ENCODE data around the gene FAM50B. TPM values are rescaled to one million over a fixed set of nuclear protein-coding genes. Genes with fewer than 3 reads are reported as not detected.

FAM50B gene
- total RNA-seq, 1 donor from 2014 or later, result 3.1 TPM

DNA sequence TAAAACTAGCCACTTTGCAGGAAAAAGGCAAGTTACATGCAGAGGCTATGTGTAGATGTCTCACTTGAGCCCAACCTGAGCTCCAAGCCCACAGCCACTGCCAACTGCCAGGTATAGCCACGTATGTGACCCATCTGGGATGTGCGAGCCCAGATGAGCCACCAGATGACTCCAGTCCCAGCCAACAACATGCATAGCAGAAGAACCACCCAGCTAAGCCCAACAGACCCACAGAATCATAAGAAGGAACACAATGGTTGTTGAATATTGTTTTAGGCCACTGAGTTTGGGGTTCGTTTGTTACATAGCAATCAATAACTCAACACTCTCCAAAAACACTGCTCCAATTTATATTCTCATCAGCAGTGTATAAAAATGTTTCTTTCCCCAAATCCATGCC is 16.3 kb downstream of the FAM50B start:
- no peak overlapping the region for H3K4me3 ChIP-seq (ENCODE audit: low read depth, low read length)
- TF ChIP-seq CTCF (conservative IDR thresholded peaks at IDR 0.05; ENCODE audit: low read depth, low read length), result no peak
- no peak for DNase-seq (ENCODE audit: low read depth)

- DNase-seq (ENCODE audit: low read depth), result no peak
- no peak for TF ChIP-seq CTCF (conservative IDR thresholded peaks at IDR 0.05; ENCODE audit: low read depth, low read length)
- H3K4me3 ChIP-seq (ENCODE audit: low read depth, low read length), result no peak overlapping the region
Measured at GRCh38 chr6:3867641-3868502, 18.7 kb downstream of the FAM50B start.

DNA sequence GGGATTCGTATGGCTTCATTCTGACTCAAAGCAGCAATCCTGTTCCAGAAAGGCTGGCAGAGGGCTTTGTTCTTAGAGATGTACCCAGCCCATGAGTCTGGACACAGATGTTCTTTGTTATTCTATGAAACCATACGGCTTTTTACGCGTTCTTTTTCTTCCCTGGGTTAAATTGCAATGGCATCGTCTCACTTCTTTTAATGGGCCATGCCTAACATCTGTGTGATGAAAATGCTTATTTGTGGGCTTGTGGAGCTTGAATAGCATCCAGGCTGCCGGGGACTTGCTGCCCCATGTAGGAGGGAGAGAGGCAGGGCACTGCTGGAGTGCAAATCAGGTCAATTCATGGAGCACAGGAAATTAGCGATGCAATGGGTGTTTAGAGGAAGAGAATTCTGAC is 19.4 kb downstream of the FAM50B start:
- no peak overlapping the region for H3K4me3 ChIP-seq (ENCODE audit: low read depth, low read length)
- no peak for DNase-seq (ENCODE audit: low read depth)
- TF ChIP-seq CTCF (conservative IDR thresholded peaks at IDR 0.05; ENCODE audit: low read depth, low read length), result no peak

GRCh38 chr6:3869284-3869631 is 20.1 kb downstream of the FAM50B start:
- TF ChIP-seq CTCF (conservative IDR thresholded peaks at IDR 0.05; ENCODE audit: low read depth, low read length), result no peak
- DNase-seq (ENCODE audit: low read depth), result no peak
- H3K4me3 ChIP-seq (ENCODE audit: low read depth, low read length), result no peak overlapping the region

DNA sequence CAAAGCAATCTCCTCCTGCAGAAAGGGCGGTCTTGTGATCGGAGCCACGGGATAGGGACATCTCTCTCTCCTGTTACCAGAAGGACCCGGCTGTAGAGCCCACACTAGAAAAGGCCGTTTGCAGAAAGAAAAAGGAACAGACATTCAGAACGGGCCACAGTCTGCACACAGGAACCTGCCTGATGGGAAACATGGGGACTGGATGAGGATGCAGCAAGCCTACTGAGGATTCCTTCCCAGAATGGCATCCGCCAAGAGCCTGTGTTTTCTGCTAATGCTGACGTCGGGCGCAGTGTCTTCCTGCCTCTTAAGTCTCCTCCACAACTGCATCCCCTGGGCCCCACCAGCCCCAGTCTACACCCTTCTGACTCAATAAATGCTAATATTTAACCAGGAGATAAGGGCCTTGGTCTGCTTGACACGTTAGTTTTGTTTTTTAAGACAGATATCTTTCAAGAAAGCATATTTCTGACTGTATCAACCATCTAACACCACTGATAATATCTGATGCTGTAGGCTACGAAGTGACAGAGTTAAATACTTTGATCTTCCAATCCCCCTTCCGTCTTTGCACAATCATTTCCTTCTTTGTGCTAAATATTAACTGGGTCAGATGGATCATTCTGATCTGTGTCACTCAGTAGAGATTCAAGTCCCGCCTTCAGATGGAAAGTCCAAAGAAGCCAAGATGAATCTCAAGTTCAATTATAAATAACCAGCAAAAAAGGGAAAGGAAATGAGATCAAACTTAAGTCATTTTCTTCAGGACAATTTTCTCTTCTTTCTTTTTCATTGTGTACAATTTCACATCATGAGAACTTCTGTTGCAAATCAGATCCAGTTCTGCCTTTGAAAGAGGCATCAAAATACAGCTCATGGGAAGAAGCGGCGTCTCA is 20.7 kb downstream of the FAM50B start:
- H3K4me3 ChIP-seq (ENCODE audit: low read depth, low read length), result no peak overlapping the region
- TF ChIP-seq CTCF (conservative IDR thresholded peaks at IDR 0.05; ENCODE audit: low read depth, low read length), result no peak
- DNase-seq (ENCODE audit: low read depth), result peak; percentile 50

DNA sequence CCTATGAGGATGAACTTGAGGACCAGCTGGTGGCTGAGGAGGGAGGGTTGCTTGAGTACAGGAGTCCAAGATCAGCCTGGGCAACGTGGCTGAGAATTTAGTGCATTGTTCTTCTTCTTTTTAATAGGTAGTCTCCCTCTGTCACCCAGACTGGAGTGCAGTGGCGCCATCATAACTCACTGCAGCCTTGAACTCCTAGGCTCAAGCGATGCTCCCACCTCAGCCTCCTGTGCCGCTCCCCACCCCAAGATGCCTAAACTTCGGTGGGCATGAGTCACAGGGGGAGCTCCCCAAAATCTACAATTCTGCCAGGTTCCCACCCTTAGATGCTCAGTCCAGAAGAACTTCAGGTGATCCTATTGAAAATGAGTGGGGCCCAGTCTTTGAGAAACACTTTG is 21.4 kb downstream of the FAM50B start:
- no peak overlapping the region for H3K4me3 ChIP-seq (ENCODE audit: low read depth, low read length)
- DNase-seq (ENCODE audit: low read depth), result no peak
- no peak for TF ChIP-seq CTCF (conservative IDR thresholded peaks at IDR 0.05; ENCODE audit: low read depth, low read length)

Measured in epithelial cell of proximal tubule (primary cell).